Stimulated activated CD8-positive, alpha-beta memory T cell treated with anti-CD3 and anti-CD28 coated beads, Interleukin-7, amount 100 ng/mL, for 24 hours (primary cell): ENCODE measurements around the gene FHOD3.

Experiments used
- DNase-seq: peaks from one replicate; pipeline ENCODE4 v3.0.0-alpha.2; 2020; ENCODE audit warnings: low read depth

The FHOD3 gene

DNA sequence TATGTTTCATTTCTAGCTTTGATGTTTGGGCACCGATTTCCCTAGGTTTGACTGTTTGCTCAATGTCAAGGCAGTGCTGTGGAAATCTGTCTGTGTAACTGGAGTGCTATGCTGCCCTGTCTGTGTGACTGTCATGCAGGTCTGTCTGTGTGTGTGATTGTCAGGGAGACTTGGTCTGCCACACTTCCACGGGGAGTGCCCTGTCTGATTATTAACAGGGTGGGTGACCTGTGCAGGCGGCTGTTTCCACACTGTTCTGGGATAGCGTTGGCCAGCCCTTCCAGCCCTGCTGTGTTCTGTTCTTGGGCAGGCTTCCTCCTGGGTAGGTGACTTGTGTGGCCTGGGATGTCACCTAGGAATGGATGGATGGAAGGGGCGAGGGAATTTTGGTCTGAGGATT lies 85.3 kb downstream of the FHOD3 start:
- DNase-seq = no peak

DNA sequence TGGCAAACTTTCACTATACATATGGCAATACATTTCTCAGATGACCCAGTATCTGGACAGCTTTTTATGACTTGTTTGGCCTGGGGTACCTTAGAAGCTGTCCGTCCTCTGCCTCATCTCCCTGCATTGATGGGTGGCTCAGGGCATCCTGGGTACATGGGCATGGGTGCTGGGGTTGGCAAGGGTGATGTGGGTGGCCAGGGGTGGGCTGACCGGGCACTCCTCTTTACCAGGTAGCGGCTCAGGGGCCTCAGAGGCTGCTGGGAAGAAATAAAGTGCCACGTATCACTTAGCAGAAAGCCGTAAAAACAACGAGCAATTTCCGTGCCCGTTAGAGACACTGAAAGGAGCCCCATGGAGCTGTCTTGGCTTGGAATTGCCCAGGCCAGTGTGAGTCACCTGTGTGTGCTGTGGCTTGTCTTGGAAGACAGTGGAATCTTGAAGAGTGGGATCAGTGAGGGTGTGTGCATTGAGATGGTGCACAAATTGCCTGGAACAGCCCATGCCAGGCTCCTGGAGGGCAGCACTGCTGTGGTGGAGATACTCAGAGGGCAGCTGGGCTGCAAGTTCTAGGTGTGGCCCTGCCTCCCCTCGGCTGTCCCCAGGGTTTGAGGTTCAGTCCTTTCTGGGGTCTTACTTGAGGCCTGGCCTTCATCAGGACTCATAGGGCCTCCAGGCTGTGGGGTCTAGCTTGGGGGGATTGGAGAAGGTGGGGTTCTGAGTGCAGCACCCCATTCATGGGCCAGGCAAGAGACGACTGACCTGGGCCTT lies 88.8 kb downstream of the FHOD3 start:
- DNase-seq = no peak

DNA sequence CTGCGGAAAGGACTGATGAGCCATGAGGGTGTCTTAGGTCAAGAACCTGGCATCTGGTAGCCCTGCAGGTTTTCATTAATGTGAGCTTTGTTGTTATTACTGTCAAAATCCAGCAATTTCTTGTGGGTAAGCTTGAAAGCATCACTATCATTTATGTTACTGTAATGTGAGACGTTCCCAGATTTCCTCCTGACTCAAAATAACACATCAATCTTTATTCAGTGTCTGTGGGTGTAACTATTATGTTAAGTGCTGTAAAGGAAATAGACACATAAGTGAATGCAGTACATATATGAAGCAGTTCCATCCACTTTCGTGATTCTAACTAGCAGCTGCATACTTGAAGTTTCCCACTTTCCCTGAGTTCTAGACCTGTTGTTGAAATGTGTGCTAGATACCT lies 89.8 kb downstream of the FHOD3 start:
- no peak for DNase-seq

GRCh38 chr18:36388310-36388709 lies 90.8 kb downstream of the FHOD3 start:
- DNase-seq = no peak

DNA sequence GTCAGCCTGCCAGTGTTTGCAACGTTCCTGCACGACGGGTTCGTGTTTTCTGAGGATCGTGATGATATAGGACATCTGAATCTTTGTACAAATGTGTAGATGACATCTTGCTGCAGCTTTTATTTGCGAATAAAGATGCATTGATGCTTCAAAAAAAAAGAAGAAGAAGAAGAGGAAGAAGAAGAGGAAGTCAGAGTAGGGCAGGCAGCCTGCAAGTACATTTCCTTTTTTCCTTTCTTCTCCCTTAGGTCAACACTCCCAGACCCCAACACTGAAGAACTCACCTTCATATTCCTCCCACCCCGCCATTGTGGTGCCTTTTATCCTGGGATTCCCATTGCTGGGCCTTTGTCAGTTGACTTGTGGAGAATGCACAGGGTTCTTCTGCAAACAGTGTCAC lies 91.5 kb downstream of the FHOD3 start:
- DNase-seq = no peak

- DNase-seq = no peak
Measured at GRCh38 chr18:36389811-36390581, 92.5 kb downstream of the FHOD3 start.

- DNase-seq = no peak
Measured at GRCh38 chr18:36391426-36392145, 94.1 kb downstream of the FHOD3 start.

- no peak for DNase-seq
Measured at GRCh38 chr18:36392164-36392978, 94.9 kb downstream of the FHOD3 start.

DNA sequence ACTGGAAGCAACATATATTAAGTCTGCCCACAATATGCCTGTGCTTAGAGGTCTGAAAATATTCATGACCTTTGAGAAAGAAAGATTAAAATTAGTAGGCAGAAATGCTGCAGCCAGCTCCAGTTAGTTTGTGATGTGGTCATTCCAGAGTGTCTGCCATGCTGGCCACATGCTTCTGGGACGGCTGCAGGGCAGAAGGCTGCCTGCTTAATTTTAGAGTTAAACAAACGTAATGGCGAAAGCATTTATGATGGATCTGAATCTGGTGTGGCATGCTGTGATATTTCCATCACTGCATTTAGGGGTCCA lies 95.4 kb downstream of the FHOD3 start:
- DNase-seq = no peak

- DNase-seq = no peak
Measured at GRCh38 chr18:36394486-36394885, 97.0 kb downstream of the FHOD3 start.

- DNase-seq = no peak
Measured at GRCh38 chr18:36396190-36396589, 98.7 kb downstream of the FHOD3 start.

GRCh38 chr18:36397033-36397432 lies 99.5 kb downstream of the FHOD3 start:
- no peak for DNase-seq

DNA sequence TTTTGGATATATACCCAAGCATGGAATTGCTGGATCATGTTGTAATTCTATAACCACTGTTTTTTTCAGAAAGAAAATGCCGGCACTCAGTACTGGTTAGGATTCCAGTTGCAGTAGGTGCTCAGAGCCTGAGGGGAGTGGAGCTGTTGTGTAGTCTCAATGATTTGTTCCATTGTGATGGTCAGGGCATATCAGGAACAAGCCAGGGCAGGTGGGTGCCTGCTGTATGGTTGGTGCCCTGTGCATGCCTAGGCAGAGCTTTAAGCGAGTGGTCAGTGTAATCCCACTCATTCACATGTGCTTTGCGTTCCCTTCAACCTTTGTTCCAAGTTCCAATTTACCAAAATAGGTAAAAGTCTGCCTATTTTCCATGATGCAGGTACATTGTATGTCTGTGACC lies 100.9 kb downstream of the FHOD3 start:
- DNase-seq = no peak

- DNase-seq = no peak
Measured at GRCh38 chr18:36399055-36399454, 101.5 kb downstream of the FHOD3 start.

DNA sequence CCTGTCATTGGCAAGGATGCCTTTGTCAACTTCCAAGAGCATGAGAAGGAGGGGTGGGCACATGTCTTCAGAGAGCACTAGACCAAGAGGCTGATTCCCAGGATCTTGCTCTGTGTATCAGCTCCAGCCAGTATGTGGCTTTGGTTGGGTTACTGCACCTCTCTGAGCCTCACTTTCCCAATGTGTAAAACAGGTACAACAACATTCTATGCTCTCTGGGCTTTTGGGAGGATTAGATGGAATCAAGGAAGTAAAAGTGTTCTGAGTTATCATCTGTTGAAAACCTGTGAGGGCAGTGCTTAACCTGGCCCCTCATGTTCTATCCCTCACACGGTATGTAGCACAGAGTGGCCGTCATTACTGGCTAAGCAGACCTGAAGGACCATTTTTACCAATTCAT lies 103.9 kb downstream of the FHOD3 start:
- DNase-seq = no peak

DNA sequence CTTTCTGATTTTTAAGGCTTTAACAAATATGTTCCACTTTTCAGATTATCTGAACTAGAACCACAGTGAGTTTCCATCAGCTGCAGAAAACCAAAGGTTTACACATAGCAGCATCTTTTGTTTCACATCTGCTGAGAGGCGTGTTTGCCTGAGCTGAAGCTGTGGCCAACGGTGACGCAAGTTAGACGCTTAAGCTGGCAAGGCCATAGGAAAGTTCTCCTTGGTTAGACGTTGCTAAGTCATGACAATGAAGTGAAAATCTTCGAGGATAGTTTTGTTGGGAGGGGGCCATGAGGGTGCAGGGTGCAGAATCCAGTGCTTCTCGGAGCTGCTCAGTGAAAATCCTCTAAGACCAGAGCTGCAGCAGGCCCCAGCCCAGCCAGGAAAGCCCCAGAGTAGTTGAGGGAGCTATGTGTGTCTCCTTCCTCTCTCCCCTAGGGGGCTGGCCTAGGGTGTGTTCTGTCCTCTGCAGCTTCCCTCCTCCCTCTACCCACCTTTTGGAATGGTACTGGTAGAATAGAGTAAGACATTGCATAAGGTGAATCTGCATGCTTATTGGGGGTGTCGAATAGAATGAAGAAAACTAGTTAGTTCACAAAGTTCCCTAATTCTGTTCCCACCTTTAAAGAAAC lies 105.4 kb downstream of the FHOD3 start:
- DNase-seq = no peak

DNA sequence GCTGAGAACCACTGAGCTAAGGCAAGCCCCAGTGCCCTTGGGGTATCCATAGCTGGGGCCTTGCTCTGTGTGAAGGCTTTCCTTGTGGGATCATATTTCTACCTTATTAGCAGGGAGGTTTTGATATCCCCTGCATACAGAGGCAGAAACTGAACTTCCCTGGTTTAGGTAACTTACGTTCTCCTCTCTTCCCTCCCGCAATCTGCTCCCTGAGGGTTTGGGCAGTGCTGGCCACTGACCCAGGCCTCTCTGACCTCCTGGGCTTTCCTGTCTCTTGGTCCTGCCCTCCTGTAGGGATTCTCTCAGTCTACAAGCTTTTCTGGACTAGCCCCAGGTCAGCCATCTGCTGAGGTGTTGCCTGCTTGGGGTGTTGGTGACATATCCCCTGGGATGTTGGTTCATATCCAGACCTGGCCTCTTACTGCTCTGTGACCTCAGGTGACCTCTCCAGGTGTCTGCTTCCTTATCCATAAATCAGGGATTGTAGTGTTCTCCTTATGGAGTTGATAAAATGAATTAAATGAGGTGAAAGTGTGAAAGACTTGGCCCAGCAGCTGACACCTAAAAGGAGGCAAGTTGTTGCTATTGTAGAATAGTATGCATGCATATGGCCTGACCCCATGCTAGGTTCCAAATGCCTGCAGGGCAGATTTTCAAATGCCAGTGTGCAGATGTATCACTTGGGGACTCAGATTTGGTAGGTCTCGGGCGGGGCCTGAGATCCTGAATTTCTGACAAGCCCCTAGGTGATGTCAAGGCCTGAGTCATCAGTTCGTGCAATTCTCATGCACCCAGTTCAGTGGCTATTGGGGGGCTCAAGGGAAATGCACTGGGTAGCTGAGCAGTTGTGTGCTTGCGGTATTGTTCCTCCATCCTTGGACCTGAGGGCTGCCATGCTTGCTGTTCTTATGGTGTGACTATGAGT lies 106.6 kb downstream of the FHOD3 start:
- DNase-seq = no peak

DNA sequence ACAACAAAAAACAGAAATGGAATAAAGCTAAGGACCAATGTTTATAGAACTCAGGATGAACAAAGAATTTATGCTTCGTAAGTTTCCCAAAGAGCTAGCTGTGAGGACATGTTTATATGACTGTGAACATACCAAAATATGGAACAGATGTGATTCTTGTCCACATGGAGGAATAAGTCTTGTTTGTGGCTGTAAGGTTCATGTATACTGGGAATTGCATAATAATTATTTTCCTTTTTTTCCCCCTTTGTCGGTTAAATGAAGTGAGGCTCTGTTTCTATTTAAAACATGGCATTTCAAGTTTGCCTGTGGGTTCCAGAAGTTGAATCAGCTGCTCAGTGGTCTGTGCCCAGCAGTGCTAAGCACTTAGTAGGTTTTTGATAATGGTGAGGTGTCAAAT lies 108.1 kb downstream of the FHOD3 start:
- DNase-seq = no peak

DNA sequence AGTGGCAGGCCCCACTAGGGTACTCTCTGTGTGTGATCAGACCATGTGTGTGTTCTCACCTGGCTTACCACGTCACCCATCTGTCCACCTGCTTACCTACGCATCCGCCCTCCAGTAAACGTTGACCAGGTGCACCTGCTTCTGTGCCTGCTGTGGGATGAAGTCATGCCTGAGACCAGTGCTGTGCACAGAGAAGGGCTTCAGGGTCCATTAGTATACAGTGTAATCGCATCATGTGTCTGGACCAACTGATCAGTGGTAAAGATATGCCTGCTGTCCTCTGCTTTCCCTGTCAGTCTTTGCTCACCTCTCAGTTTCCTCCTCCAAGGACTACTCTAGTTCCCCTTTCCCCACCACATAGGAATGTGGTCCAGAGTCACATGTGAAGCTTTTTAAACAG lies 109.3 kb downstream of the FHOD3 start:
- no peak for DNase-seq

GRCh38 chr18:36408606-36409005 lies 111.1 kb downstream of the FHOD3 start:
- no peak for DNase-seq

DNA sequence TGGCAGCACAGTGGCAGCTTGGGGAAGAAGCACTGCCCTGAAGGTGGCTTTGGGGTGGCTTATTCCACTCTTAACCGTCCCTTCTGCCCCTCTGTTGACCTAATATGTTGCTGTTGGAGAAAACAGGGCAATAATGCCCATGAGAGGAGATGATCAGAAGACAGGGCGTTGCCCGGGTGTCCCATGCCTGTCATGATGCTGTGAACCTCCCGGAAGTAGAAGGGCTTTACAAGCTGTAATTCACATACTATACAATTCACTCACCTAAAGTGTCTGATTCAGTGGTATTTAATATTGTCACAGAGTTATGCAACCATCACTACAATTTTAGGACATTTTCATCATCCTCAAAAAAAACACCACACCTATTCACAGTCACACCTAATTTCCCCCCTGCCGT lies 112.3 kb downstream of the FHOD3 start:
- no peak for DNase-seq
